AG09319 (cell line): ENCODE measurements around the gene FRA10AC1.

Experiments used
- DNase-seq: peaks from one replicate; pipeline ENCODE4 v3.0.0-alpha.2; 2010; ENCODE audit warnings: low read depth; ENCODE audit errors: extremely low read depth
- TF ChIP-seq, protein P1 (sequence below): IDR thresholded peaks from 2 replicates; pipeline ENCODE4 v1.5.1; 2011; ENCODE audit warnings: low read depth, mild to moderate bottlenecking, inconsistent platforms, low read length, moderate library complexity

Gene FRA10AC1

GRCh38 chr10:93678805-93679587 is 23.4 kb downstream of the FRA10AC1 start:
- DNase-seq = no peak
- TF ChIP-seq, protein P1, sequence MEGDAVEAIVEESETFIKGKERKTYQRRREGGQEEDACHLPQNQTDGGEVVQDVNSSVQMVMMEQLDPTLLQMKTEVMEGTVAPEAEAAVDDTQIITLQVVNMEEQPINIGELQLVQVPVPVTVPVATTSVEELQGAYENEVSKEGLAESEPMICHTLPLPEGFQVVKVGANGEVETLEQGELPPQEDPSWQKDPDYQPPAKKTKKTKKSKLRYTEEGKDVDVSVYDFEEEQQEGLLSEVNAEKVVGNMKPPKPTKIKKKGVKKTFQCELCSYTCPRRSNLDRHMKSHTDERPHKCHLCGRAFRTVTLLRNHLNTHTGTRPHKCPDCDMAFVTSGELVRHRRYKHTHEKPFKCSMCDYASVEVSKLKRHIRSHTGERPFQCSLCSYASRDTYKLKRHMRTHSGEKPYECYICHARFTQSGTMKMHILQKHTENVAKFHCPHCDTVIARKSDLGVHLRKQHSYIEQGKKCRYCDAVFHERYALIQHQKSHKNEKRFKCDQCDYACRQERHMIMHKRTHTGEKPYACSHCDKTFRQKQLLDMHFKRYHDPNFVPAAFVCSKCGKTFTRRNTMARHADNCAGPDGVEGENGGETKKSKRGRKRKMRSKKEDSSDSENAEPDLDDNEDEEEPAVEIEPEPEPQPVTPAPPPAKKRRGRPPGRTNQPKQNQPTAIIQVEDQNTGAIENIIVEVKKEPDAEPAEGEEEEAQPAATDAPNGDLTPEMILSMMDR = no peak

DNA sequence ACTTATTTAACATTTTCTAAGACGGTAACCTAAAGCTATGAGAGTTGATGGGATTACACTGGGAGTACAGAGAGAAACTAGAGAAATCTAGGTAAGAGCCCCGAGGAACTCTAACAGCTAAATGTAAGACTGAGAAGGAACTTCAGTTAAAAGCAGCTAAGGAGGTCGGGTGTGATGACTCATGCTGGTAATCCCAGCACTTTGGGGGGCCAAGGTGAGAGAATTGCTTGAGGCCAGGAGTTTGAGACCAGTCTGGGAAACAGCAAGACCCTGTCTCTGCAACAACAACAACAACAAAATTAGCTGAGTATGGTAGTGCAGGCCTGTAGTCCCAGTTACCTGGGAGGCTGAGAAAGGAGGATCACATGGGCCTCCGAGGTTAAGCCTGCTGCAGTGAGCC is 24.0 kb downstream of the FRA10AC1 start:
- TF ChIP-seq, protein P1 = no peak
- no peak for DNase-seq

GRCh38 chr10:93673791-93674190 is 28.6 kb downstream of the FRA10AC1 start:
- TF ChIP-seq, protein P1 = no peak

GRCh38 chr10:93672890-93673289 is 29.5 kb downstream of the FRA10AC1 start:
- no peak for DNase-seq
- TF ChIP-seq, protein P1 = no peak

More at GRCh38 chr10:93673791-93674190, 28.6 kb downstream of the FRA10AC1 start:
- DNase-seq = no peak

- no peak for DNase-seq
- TF ChIP-seq, protein P1 = no peak
Measured at GRCh38 chr10:93672022-93672678, 30.2 kb downstream of the FRA10AC1 start.

DNA sequence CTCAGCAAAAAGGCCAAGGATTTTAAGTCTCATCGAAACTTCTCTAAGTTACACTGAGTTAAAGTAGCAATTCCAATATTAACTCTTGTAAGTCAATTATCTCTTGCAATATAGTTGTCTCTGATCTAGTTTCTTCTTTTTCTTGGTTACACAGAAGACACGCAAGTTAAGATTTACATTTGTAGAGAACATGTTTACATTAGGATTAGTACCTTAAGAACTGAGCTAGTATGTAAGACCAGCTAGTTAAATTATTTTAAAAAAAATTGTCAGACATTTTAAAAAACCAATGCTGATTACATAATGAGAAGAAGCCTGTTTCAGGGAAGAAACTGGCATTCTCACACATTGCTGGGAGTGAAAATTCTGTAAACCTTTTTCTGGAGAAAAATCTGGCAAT is 31.4 kb downstream of the FRA10AC1 start:
- no peak for DNase-seq
- TF ChIP-seq, protein P1 = no peak

GRCh38 chr10:93670372-93670771 is 32.0 kb downstream of the FRA10AC1 start:
- TF ChIP-seq, protein P1 = no peak
- DNase-seq = no peak
